H1 (cell line): Measurements from ENCODE around the gene PMEPA1. TPM values are rescaled to one million over a fixed set of nuclear protein-coding genes. Genes with fewer than 3 reads are reported as not detected.

Experiments
- ATF2 ChIP-seq: IDR thresholded peaks from 2 replicates; pipeline ENCODE4 v1.6.1; 2012; ENCODE audit warnings: low read length, inconsistent platforms
- USF2 ChIP-seq: IDR thresholded peaks from 2 replicates; pipeline ENCODE4 v1.6.1; 2011; ENCODE audit warnings: low read length, improper control_type of control experiment
- polyA plus RNA-seq, 7 experiments: library from polyadenylated mRNA; depleted of rRNA in 3 of 7; stranded (reverse) in 5 of 7; unstranded in 2 of 7; fragments of >200 nt in 5 of 7; fragments of 200-250 nt in 2 of 7; gene quantifications; 1 replicate in 5 of 7; 2 replicates in 1 of 7; 4 replicates in 1 of 7; pipeline versions ENCODE4 v1.2.1 to v1.2.3, GENCODE V29; 2011 to 2013; ENCODE audit warnings: missing spikeins in 2 of 7, mixed read lengths in 2 of 7
- total RNA-seq: library from RNA; stranded (reverse); fragmentation: NEBNext Ultra II Directional; extraction: Animal tissue kit (Norgen Biotek cat#: 25700); gene quantifications from 2 replicates; pipeline ENCODE4 v1.2.1, GENCODE V29; 2021

PMEPA1 gene
- total and polyA plus RNA-seq, 2 of the 8 experiments (the other 6 are each of a cell fraction or from before 2014, with no cell fraction given) = 12.7 to 20.5 TPM

GRCh38 chr20:57624124-57624523 is 85.7 kb downstream of the PMEPA1 start (continued):
- TF ChIP-seq USF2 (no peak), ATF2 (no peak)
